Jurkat, Clone E6-1 (cell line): ENCODE results near the gene GOLGA8S.
"Not testable (repeated sequence)": the region's sequence is repeated elsewhere in the genome, so short reads cannot be mapped to it uniquely, and the experiment has no call there.

Source experiments
- DNase-seq: peaks from one replicate; pipeline ENCODE4 v3.0.0-alpha.2; 2011; ENCODE audit warnings: low read depth, low spot score
- H3K4me3 ChIP-seq: 2 replicates; pipeline ENCODE4 v1.5.1; 2011; ENCODE audit warnings: mild to moderate bottlenecking, low read length, control low read depth, moderate library complexity

Gene GOLGA8S

GRCh38 chr15:23395030-23395692, 40.6 kb downstream of the GOLGA8S start:
- no peak for DNase-seq
- H3K4me3 ChIP-seq: no peak overlapping the region

- no peak for DNase-seq
- no peak overlapping the region for H3K4me3 ChIP-seq
Observed at GRCh38 chr15:23395832-23396231, 41.3 kb downstream of the GOLGA8S start.

GRCh38 chr15:23397779-23398178, 43.2 kb downstream of the GOLGA8S start:
- DNase-seq: no peak
- no peak overlapping the region for H3K4me3 ChIP-seq

GRCh38 chr15:23398357-23398756, 43.8 kb downstream of the GOLGA8S start:
- not testable (repeated sequence) for H3K4me3 ChIP-seq, DNase-seq

DNA sequence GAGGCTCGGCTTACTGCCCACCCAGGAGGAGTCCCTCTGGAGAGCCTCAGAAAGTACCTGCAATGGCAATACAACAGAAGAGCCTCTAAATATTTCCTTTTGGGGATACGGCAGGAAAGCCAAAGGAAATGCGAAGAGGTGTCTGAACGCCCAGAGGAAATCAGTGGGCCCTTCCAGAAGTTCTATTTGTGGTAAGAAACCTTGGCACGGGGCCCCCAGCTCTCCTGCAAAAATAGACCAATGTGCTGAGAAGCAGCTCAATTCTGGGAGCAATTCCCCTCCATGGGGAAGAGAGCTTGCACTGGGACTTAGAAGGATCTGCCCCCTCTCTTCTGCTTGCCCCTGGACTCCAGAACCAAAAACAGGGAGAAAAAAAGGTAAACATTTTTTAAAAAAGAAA, 44.7 kb downstream of the GOLGA8S start:
- H3K4me3 ChIP-seq, DNase-seq: not testable (repeated sequence)

- no peak overlapping the region for H3K4me3 ChIP-seq
- DNase-seq: no peak
Observed at GRCh38 chr15:23401627-23402026, 47.1 kb downstream of the GOLGA8S start.

- H3K4me3 ChIP-seq: no peak overlapping the region
- no peak for DNase-seq
Observed at GRCh38 chr15:23402140-23402539, 47.6 kb downstream of the GOLGA8S start.

DNA sequence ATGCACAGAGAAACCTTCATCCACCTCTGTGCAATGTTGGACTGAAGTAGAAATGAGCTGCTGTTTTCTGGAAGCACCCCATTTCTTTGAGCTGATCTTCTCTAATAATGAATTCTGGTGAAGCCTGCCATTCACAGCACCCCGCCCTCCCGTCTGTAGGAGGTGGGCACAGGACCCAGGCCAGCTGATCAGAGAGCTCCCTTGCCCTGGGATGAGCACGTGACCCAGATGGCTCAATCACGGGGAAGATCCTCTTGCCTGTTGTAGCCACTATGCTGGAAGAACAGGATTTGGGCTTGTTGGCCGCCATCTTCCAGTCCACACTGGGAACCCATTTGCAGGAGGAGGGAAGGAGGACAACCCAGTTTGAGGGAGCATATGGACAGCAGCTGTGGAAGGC, 48.0 kb downstream of the GOLGA8S start:
- no peak for DNase-seq
- no peak overlapping the region for H3K4me3 ChIP-seq

DNA sequence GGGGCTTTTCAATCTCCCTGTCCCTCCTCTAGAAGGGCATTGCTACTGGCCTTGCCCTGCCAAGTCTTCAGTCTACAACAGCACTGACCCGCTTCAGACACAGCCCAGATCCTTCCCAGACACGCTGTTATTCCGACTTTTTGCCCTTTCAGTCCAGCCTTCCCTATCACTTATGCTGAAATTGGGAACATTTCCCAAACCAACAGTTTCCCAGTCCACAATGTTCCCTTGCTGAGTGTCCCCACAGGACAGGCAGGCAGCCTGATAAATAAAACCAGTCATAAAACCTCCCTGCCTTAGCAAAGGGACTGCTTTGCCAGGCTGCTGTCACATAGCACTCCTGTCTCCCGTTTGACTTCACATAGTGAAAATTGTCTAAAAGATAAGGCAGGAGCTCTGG, 49.0 kb downstream of the GOLGA8S start:
- no peak overlapping the region for H3K4me3 ChIP-seq
- no peak for DNase-seq

DNA sequence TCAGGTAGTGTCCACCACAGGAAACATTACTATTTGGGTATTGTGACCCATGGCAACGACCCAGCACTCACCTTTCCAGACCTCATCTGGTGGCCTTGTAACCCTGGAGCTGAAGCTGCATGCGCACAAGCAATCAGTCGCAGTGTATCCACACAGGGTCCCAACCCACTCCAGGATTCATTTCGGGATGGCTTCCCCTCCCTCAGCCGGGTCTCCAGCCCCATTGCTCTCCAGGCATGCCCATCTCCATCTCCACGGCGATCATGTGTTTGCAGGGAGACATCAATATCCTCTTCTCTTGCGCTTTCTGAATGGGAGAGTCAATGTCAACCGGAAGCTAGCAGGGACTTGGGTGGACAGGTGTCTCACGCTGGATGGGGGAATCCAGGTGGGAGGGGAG, 57.3 kb downstream of the GOLGA8S start:
- DNase-seq: no peak
- no peak overlapping the region for H3K4me3 ChIP-seq

DNA sequence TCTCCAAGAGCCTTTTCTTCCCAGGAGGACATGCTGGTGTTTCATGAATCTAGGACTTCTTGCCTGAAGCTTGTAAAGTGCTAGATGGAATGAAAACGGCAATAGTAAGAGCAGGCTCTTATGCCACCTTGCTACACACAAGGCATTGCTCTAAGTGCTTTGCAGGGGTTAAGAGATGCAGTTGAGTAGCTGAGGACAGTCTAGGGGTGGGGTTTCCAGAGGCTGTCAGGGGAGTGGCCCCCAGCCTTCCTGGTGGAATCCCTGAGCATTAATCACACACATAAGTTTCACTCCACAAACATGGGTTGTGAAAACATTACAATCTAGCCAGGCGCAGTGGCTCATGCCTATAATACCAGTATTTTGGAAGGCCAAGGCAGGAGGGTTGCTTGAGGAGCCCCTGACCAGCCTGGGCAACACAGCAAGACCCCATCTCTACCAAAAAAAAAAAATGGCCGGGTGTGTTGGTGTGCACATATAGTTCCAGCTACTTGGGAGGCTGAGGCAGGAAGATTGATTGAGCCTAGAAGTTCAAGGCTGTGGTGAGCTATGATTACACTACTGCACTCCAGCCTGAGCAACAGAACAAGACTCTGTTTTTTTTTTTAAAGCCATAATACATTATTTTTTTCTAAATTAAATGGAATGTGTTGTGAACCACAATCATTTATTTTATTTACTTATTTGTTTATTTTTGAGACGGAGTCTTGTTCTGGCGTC, 58.5 kb downstream of the GOLGA8S start:
- DNase-seq, H3K4me3 ChIP-seq: not testable (repeated sequence)
